Stimulated activated CD8-positive, alpha-beta memory T cell treated with anti-CD3 and anti-CD28 coated beads, Interleukin-4, amount 100 ng/mL, for 4 hours (primary cell): Measurements from ENCODE around the gene COLEC12.
"Not testable (repeated sequence)": the region's sequence is repeated elsewhere in the genome, so short reads cannot be mapped to it uniquely, and the experiment has no call there.

Experiments used
- DNase-seq, 2 donors: peaks; one replicate each; pipeline ENCODE4 v3.0.0-alpha.2; 2020; ENCODE audit warnings: low read depth in 2 of 2, low spot score in 1 of 2

The COLEC12 gene

GRCh38 chr18:415047-415446, 85.5 kb downstream of the COLEC12 start:
- no peak for DNase-seq

GRCh38 chr18:413233-413632, 87.3 kb downstream of the COLEC12 start:
- DNase-seq, result no peak

GRCh38 chr18:410047-410455, 90.5 kb downstream of the COLEC12 start:
- DNase-seq, result no peak

- DNase-seq, result no peak
Measured at GRCh38 chr18:408367-408766, 92.1 kb downstream of the COLEC12 start.

GRCh38 chr18:407626-408224, 92.8 kb downstream of the COLEC12 start:
- DNase-seq, result no peak

- no peak for DNase-seq
Measured at GRCh38 chr18:407191-407590, 93.3 kb downstream of the COLEC12 start.

GRCh38 chr18:406677-407076, 93.8 kb downstream of the COLEC12 start:
- DNase-seq, result no peak

GRCh38 chr18:405006-405405, 95.5 kb downstream of the COLEC12 start:
- DNase-seq, result not testable (repeated sequence)

- DNase-seq, result no peak
Measured at GRCh38 chr18:404061-404636, 96.4 kb downstream of the COLEC12 start.

GRCh38 chr18:402129-402528, 98.4 kb downstream of the COLEC12 start:
- no peak for DNase-seq

- no peak for DNase-seq
Measured at GRCh38 chr18:400456-400855, 100.0 kb downstream of the COLEC12 start.

- no peak for DNase-seq
Measured at GRCh38 chr18:399631-400135, 100.8 kb downstream of the COLEC12 start.

- no peak for DNase-seq
Measured at GRCh38 chr18:398935-399630, 101.4 kb downstream of the COLEC12 start.

GRCh38 chr18:396556-396955, 103.9 kb downstream of the COLEC12 start:
- no peak for DNase-seq

GRCh38 chr18:396251-396555, 104.3 kb downstream of the COLEC12 start:
- no peak for DNase-seq

- no peak for DNase-seq
Measured at GRCh38 chr18:395456-396250, 104.8 kb downstream of the COLEC12 start.

- no peak for DNase-seq
Measured at GRCh38 chr18:394987-395362, 105.5 kb downstream of the COLEC12 start.

GRCh38 chr18:394262-394986, 106.1 kb downstream of the COLEC12 start:
- no peak for DNase-seq

GRCh38 chr18:393574-393957, 106.9 kb downstream of the COLEC12 start:
- DNase-seq, result no peak

- DNase-seq, result no peak
Measured at GRCh38 chr18:392928-393573, 107.5 kb downstream of the COLEC12 start.
